Suprapubic skin (tissue), 4 donors: ENCODE measurements around the gene OPHN1.

Experiments
- EP300 ChIP-seq: sonication (generic); formaldehyde crosslinking; IDR thresholded peaks from one replicate; pipeline ENCODE4 v1.6.1; 2017; ENCODE audit warnings: antibody characterized with exemption
- POLR2A ChIP-seq, 2 donors: fragments of 450-650 bp; IDR thresholded peaks; one replicate each; pipeline ENCODE4 v1.6.1; 2017; ENCODE audit warnings: antibody characterized with exemption in 2 of 2, mild to moderate bottlenecking in 2 of 2, moderate library complexity in 2 of 2
- POLR2AphosphoS5 ChIP-seq, 3 donors: sonication (generic); formaldehyde crosslinking; IDR thresholded peaks; one replicate each; pipeline ENCODE4 v1.6.1; 2017; ENCODE audit warnings: antibody characterized with exemption in 3 of 3
- TF ChIP-seq, protein P1 (sequence below), 2 donors: fragments of 200-600 bp in 1 of 2; fragments of 450-650 bp in 1 of 2; sonication (generic) in 1 of 2; IDR thresholded peaks; one replicate each; pipeline ENCODE4 v1.5.1; 2016 to 2019; ENCODE audit warnings: antibody characterized with exemption in 2 of 2, mild to moderate bottlenecking in 1 of 2, moderate library complexity in 1 of 2

DNA sequence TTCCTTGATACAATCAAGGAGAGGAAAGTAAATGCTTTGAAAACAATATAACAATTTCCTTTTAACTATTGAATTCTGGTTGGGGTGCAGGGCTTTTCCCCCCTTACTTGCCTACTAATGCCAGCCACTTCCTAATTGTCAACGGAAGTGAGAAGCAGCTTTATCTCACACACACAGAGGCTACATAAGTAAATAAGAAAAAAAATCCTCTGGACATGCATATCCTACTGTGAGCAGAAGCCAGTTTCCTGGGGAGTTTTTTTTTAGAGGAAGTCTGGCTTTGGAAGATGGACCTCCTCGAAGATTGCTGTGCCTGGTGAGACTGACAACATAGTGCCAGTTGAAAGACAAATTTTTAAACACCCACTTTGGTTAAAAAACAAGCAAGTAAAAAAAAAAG is 180.6 kb downstream of the OPHN1 start:
- TF ChIP-seq, protein P1, sequence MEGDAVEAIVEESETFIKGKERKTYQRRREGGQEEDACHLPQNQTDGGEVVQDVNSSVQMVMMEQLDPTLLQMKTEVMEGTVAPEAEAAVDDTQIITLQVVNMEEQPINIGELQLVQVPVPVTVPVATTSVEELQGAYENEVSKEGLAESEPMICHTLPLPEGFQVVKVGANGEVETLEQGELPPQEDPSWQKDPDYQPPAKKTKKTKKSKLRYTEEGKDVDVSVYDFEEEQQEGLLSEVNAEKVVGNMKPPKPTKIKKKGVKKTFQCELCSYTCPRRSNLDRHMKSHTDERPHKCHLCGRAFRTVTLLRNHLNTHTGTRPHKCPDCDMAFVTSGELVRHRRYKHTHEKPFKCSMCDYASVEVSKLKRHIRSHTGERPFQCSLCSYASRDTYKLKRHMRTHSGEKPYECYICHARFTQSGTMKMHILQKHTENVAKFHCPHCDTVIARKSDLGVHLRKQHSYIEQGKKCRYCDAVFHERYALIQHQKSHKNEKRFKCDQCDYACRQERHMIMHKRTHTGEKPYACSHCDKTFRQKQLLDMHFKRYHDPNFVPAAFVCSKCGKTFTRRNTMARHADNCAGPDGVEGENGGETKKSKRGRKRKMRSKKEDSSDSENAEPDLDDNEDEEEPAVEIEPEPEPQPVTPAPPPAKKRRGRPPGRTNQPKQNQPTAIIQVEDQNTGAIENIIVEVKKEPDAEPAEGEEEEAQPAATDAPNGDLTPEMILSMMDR (IDR thresholded peaks at IDR 0.05), result no peak
- TF ChIP-seq POLR2A (IDR thresholded peaks at IDR 0.05) (no peak), EP300 (no peak), POLR2AphosphoS5 (IDR thresholded peaks at IDR 0.05) (no peak)
